Endothelial cell (in vitro differentiated cells): Measurements from ENCODE around the gene KIAA1671. TPM values are rescaled to one million over a fixed set of nuclear protein-coding genes. Genes with fewer than 3 reads are reported as not detected.

ENCODE experiments used
- DNase-seq: peaks from one replicate; pipeline ENCODE4 v3.0.0; 2021; ENCODE audit warnings: low spot score
- H3K27ac Mint-ChIP-seq: one replicate; pipeline ENCODE4 v1.8.0; 2021; ENCODE audit warnings: mixed read lengths, inconsistent platforms; ENCODE audit not compliant: unreplicated experiment
- H3K27me3 Mint-ChIP-seq: one replicate; pipeline ENCODE4 v1.8.0; 2021; ENCODE audit warnings: mild to moderate bottlenecking, moderate library complexity, mixed read lengths, inconsistent platforms; ENCODE audit not compliant: unreplicated experiment
- H3K36me3 Mint-ChIP-seq: one replicate; pipeline ENCODE4 v1.8.0; 2021; ENCODE audit warnings: mild to moderate bottlenecking, low read depth, mixed read lengths, inconsistent platforms; ENCODE audit not compliant: unreplicated experiment
- H3K4me1 Mint-ChIP-seq: one replicate; pipeline ENCODE4 v1.8.0; 2021; ENCODE audit warnings: mild to moderate bottlenecking, mixed read lengths, inconsistent platforms; ENCODE audit not compliant: unreplicated experiment
- H3K4me3 Mint-ChIP-seq: one replicate; pipeline ENCODE4 v1.8.0; 2021; ENCODE audit warnings: mild to moderate bottlenecking, mixed read lengths, inconsistent platforms; ENCODE audit not compliant: unreplicated experiment
- H3K9me3 Mint-ChIP-seq: one replicate; pipeline ENCODE4 v1.8.0; 2021; ENCODE audit warnings: mixed read lengths, inconsistent platforms; ENCODE audit not compliant: unreplicated experiment
- total RNA-seq: library from RNA; stranded (reverse); fragmentation: NEBNext Ultra II Directional; extraction: Animal tissue kit (Norgen Biotek cat#: 25700); gene quantifications from one replicate; pipeline ENCODE4 v1.2.1, GENCODE V29; 2021; ENCODE audit not compliant: unreplicated experiment
- TF ChIP-seq, protein P1 (sequence below): fragments of 200-600 bp; sonication (generic); IDR thresholded peaks from one replicate; pipeline ENCODE4 v1.5.0; 2021; ENCODE audit warnings: antibody characterized with exemption; ENCODE audit not compliant: unreplicated experiment

The KIAA1671 gene
- total RNA-seq, 1 donor from 2014 or later, result 92.1 TPM

DNA sequence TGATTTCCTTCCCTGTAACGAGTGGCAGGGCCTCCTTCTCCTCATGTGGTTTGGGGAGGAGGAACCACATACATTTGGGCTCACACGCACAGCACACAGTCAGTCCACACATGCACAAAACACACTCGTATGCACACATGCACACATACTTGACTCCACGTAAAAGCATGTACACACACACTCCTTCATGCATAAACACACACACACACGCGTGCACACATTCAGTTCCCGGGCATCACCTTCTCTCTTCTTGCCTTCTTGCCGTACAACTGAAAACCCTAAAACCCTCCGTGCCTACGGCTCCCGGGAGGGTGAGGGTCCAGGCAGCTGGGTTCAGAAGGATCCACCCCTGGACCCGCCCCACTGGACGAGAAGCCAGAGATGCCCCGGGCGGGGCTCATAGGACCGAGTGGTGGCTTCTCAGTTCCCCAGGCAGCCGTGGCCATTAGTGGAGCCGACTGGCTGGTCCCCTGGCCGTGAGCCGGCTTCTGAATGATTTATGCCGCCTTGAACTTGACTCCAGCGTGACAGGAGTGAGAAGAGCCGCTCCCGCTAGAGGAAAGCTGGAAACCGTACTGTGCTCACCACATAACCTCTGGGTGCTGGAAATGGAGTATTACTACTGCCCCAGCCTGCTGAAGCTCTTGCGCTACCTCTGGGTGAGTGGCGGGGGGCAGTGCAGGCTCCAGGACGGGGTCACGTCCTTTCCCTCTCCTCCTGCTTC is 117.4 kb downstream of the KIAA1671 start:
- TF ChIP-seq, protein P1, sequence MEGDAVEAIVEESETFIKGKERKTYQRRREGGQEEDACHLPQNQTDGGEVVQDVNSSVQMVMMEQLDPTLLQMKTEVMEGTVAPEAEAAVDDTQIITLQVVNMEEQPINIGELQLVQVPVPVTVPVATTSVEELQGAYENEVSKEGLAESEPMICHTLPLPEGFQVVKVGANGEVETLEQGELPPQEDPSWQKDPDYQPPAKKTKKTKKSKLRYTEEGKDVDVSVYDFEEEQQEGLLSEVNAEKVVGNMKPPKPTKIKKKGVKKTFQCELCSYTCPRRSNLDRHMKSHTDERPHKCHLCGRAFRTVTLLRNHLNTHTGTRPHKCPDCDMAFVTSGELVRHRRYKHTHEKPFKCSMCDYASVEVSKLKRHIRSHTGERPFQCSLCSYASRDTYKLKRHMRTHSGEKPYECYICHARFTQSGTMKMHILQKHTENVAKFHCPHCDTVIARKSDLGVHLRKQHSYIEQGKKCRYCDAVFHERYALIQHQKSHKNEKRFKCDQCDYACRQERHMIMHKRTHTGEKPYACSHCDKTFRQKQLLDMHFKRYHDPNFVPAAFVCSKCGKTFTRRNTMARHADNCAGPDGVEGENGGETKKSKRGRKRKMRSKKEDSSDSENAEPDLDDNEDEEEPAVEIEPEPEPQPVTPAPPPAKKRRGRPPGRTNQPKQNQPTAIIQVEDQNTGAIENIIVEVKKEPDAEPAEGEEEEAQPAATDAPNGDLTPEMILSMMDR, result no peak
- Mint-ChIP-seq H3K27me3 (no peaks in the 10 kb centered on the region), H3K4me3 (peak overlapping the region; percentile 56), H3K4me1 (peaks cover 44% of the 10 kb centered on the region), H3K27ac (peak overlapping the region; percentile 86), H3K36me3 (peaks cover 4% of the 10 kb centered on the region), H3K9me3 (no peaks in the 10 kb centered on the region)
- no peak for DNase-seq

DNA sequence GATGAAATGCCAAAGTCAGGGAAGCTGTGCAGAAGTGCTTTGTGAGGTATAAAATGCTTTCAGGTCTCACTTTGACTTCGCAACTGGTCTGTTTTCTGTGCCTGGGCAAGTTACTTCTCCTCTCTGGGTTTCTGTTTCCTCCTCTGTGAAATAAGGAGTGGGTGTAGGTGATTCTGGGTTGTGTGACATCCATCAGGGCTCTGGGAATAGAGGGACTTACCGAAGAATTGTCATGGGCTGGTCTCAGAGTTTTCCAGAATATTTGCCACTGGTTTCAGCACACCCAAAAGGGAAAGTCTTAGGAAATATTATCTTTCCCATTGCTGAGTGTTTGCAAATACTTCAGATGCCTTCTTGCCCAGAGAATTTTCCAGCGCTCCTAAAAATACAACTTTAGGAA is 118.4 kb downstream of the KIAA1671 start:
- H3K4me1 Mint-ChIP-seq, result peaks cover 44% of the 10 kb centered on the region
- DNase-seq, result no peak
- H3K27me3 Mint-ChIP-seq, result no peaks in the 10 kb centered on the region
- H3K9me3 Mint-ChIP-seq, result no peaks in the 10 kb centered on the region
- peaks cover 4% of the 10 kb centered on the region for H3K36me3 Mint-ChIP-seq
- TF ChIP-seq, protein P1, result no peak
- H3K27ac Mint-ChIP-seq, result peak overlapping the region; percentile 86
- no peak overlapping the region for H3K4me3 Mint-ChIP-seq

DNA sequence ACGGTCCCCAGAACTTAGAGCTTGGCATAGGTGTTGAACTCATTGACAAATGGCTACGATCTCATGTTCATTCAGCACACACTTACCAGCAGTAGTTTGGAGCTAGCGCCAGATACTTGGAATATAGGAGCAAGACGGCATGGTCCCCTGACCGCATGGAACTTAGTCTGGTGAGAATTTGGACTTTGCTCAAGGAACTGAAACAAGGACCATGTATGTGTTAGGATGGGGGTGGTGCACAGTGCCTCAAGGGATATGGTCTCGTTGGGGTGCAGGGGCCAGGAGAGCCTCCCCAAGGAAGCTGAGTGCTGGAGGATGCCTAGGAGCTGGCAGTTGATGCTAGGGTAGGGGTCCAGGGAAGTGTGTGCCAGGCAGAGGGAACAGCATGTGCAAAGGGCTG is 119.2 kb downstream of the KIAA1671 start:
- Mint-ChIP-seq H3K27ac (peak overlapping the region; percentile 25), H3K36me3 (peaks cover 4% of the 10 kb centered on the region), H3K27me3 (no peaks in the 10 kb centered on the region), H3K9me3 (no peaks in the 10 kb centered on the region), H3K4me3 (no peak overlapping the region), H3K4me1 (peaks cover 44% of the 10 kb centered on the region)
- TF ChIP-seq, protein P1, result no peak
- DNase-seq, result no peak

DNA sequence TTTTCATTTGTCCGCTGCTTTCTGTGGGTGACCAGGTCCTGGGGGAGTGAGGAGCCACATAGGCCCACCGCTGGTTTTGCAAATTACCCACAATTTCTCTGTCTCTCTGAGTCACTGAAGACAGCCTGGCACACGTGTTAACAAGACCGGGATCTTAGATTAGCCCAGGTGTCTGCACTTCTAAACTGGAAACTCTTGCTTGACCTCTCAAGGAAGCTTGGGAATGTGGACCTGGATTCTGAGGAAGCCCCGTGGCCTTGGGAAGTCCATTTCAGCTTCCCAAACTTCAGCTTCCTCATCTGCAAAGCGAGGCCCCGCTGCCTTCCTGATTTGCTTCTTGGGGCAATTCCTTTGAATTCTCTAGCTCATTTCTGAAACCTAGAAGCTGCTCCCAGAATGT is 119.9 kb downstream of the KIAA1671 start:
- H3K4me3 Mint-ChIP-seq, result peak overlapping the region; percentile 25
- no peaks in the 10 kb centered on the region for H3K9me3 Mint-ChIP-seq
- DNase-seq, result no peak
- no peaks in the 10 kb centered on the region for H3K27me3 Mint-ChIP-seq
- no peak overlapping the region for H3K27ac Mint-ChIP-seq
- TF ChIP-seq, protein P1, result no peak
- H3K36me3 Mint-ChIP-seq, result peaks cover under 1% of the 10 kb centered on the region
- H3K4me1 Mint-ChIP-seq, result peaks cover 43% of the 10 kb centered on the region

DNA sequence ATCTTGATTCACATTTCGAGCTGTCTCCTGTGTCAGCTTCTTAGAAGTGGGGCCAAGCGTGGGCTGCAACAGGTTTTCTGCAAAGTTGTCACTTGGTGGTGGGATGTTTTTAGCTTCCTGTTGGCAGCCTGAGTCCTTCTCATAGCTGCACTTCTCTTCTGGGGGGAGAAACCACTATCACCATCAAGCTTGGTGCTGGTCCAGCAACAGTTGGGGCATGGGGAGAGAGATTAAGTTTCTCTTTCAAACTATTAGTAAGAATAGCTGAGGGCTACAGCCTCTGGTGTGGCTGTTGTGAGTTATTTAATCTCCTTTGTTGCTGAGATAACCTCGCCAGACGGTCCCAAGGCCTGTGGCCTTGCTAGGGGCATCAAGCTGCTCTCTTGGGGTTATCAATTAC is 123.8 kb downstream of the KIAA1671 start:
- H3K36me3 Mint-ChIP-seq, result no peaks in the 10 kb centered on the region
- peaks cover 1% of the 10 kb centered on the region for H3K27me3 Mint-ChIP-seq
- H3K4me3 Mint-ChIP-seq, result no peak overlapping the region
- H3K4me1 Mint-ChIP-seq, result peaks cover 21% of the 10 kb centered on the region
- H3K9me3 Mint-ChIP-seq, result no peaks in the 10 kb centered on the region
- TF ChIP-seq, protein P1, result no peak
- H3K27ac Mint-ChIP-seq, result no peak overlapping the region
- no peak for DNase-seq
